ENCODE data around the gene LMO4. TPM values are rescaled to one million over a fixed set of nuclear protein-coding genes. Genes with fewer than 3 reads are reported as not detected.

The LMO4 gene
- polyA plus RNA-seq, 1 donor (not counting 4 experiments of a cell fraction or from before 2014, with no cell fraction given) = 33.4 TPM

GRCh38 chr1:87307931-87308330, 20.7 kb upstream of the LMO4 start:
- Histone ChIP-seq H3K27ac (ENCODE audit: control insufficient read depth, insufficient read depth, low read length) (no peak overlapping the region), H3K36me3 (ENCODE audit: control insufficient read depth in 2 of 2, extremely low read depth in 1 of 2, insufficient read depth in 2 of 2, low read length in 2 of 2) (no peaks in the 10 kb centered on the region), H3K27me3 (ENCODE audit: control insufficient read depth, extremely low read depth, insufficient read depth, low read length) (no peaks in the 10 kb centered on the region), H3K4me1 (ENCODE audit: control insufficient read depth, extremely low read depth, insufficient read depth, low read length) (no peaks in the 10 kb centered on the region), H3K9ac (ENCODE audit: control insufficient read depth, extremely low read depth, insufficient read depth, low read length) (no peak overlapping the region), H3K4me2 (ENCODE audit: control insufficient read depth, extremely low read depth, insufficient read depth, low read depth, low read length) (no peak overlapping the region), H3K9me3 (ENCODE audit: control insufficient read depth, low read depth, low read length) (no peaks in the 10 kb centered on the region), H4K20me1 (ENCODE audit: control insufficient read depth, extremely low read depth, insufficient read depth, low read length) (no peaks in the 10 kb centered on the region), H3K4me3 (ENCODE audit: control insufficient read depth in 2 of 3, extremely low read depth in 1 of 3, insufficient read depth in 2 of 3, low read depth in 1 of 3, low read length in 3 of 3) (no peak overlapping the region), H3K9me1 (ENCODE audit: control insufficient read depth, extremely low read depth, insufficient read depth, low read length) (no peaks in the 10 kb centered on the region), H3K79me2 (ENCODE audit: control insufficient read depth, insufficient read depth, low read length) (no peaks in the 10 kb centered on the region), H2AFZ (ENCODE audit: control insufficient read depth, low read length) (no peak overlapping the region)
- no peak for TF ChIP-seq CTCF (optimal IDR thresholded peaks at IDR 0.05 in 1 of 3, IDR thresholded peaks at IDR 0.05 in 1 of 3, conservative IDR thresholded peaks at IDR 0.05 in 1 of 3; ENCODE audit: extremely low read depth in 1 of 3, insufficient read depth in 2 of 3, low read length in 3 of 3)
- TF ChIP-seq EZH2 (IDR thresholded peaks at IDR 0.05; ENCODE audit: low read length) = no peak
- FAIRE-seq = no peak
- dilution Hi-C loops (cut with MboI; ENCODE audit: extremely low pct_ligation_motif_present, low sequenced_read_pairs) = no loop called here
- DNase-seq (ENCODE audit: low read depth, low spot score) = no peak

- no peak overlapping the region for H3K4me3 ChIP-seq (ENCODE audit: control insufficient read depth in 2 of 3, extremely low read depth in 1 of 3, insufficient read depth in 2 of 3, low read depth in 1 of 3, low read length in 3 of 3)
- TF ChIP-seq CTCF (optimal IDR thresholded peaks at IDR 0.05 in 1 of 3, IDR thresholded peaks at IDR 0.05 in 1 of 3, conservative IDR thresholded peaks at IDR 0.05 in 1 of 3; ENCODE audit: extremely low read depth in 1 of 3, insufficient read depth in 2 of 3, low read length in 3 of 3) (no peak), EZH2 (IDR thresholded peaks at IDR 0.05; ENCODE audit: low read length) (no peak)
- no peaks in the 10 kb centered on the region for H3K79me2 ChIP-seq (ENCODE audit: control insufficient read depth, insufficient read depth, low read length)
- no peaks in the 10 kb centered on the region for H3K9me1 ChIP-seq (ENCODE audit: control insufficient read depth, extremely low read depth, insufficient read depth, low read length)
- H3K9me3 ChIP-seq (ENCODE audit: control insufficient read depth, low read depth, low read length) = no peaks in the 10 kb centered on the region
- no peak overlapping the region for H3K9ac ChIP-seq (ENCODE audit: control insufficient read depth, extremely low read depth, insufficient read depth, low read length)
- no peaks in the 10 kb centered on the region for H3K36me3 ChIP-seq (ENCODE audit: control insufficient read depth in 2 of 2, extremely low read depth in 1 of 2, insufficient read depth in 2 of 2, low read length in 2 of 2)
- dilution Hi-C loops (cut with MboI; ENCODE audit: extremely low pct_ligation_motif_present, low sequenced_read_pairs) = no loop called here
- no peak for DNase-seq (ENCODE audit: low read depth, low spot score)
- no peak overlapping the region for H3K27ac ChIP-seq (ENCODE audit: control insufficient read depth, insufficient read depth, low read length)
- H4K20me1 ChIP-seq (ENCODE audit: control insufficient read depth, extremely low read depth, insufficient read depth, low read length) = no peaks in the 10 kb centered on the region
- no peak overlapping the region for H2AFZ ChIP-seq (ENCODE audit: control insufficient read depth, low read length)
- H3K4me1 ChIP-seq (ENCODE audit: control insufficient read depth, extremely low read depth, insufficient read depth, low read length) = no peaks in the 10 kb centered on the region
- no peak overlapping the region for H3K4me2 ChIP-seq (ENCODE audit: control insufficient read depth, extremely low read depth, insufficient read depth, low read depth, low read length)
- no peak for FAIRE-seq
- no peaks in the 10 kb centered on the region for H3K27me3 ChIP-seq (ENCODE audit: control insufficient read depth, extremely low read depth, insufficient read depth, low read length)
Observed at GRCh38 chr1:87314091-87314490, 14.6 kb upstream of the LMO4 start.
